ENCODE measurements around the gene MAP4K5.
"Not testable (repeated sequence)": the region's sequence is repeated elsewhere in the genome, so short reads cannot be mapped to it uniquely, and the experiment has no call there.

MAP4K5 gene

DNA sequence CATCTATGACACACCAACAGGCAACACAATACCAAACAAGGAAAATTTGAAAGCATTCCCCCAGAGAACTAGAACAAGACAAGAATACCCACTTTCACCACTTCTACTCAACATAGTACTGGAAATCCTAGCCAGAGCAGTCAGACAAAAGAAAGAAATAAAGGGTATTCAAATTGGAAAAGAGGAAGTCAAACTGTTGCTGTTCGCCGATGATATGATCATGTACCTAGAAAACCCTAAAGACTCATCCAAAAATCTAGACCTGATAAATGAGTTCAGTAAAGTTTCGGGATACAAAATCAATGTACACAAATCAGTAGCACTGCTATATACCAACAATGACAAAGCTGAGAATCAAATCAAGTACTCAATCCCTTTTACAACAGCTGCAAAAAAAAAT is 19.5 kb upstream of the MAP4K5 start:
- H3K27me3 ChIP-seq (ENCODE audit: control insufficient read depth in 1 of 2, insufficient read depth in 2 of 2, low read length in 2 of 2) = no peaks in the 10 kb centered on the region
- H3K9me3 ChIP-seq (ENCODE audit: control insufficient read depth in 1 of 2, low read length in 2 of 2) = no peaks in the 10 kb centered on the region

DNA sequence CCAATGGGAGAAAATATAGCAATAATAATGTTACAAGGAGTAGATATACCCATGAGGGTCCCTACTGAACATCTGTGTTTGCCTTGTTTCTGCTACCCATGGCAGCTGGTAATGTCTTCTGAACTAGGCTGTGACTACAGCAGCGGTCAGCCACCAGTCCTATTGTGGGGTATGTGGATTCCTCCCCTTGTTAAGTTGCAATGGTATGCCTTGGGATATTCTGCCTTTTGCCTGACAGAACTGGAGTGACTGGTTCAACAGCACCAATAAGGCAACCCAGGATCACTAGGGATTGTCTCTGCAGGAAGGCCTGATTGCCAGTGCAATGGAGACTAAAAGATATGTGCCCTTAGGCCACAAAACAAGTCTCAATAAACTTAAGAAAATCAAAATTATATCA is 17.9 kb upstream of the MAP4K5 start:
- H3K27ac ChIP-seq (ENCODE audit: low read depth, low read length) = no peak overlapping the region
- H3K36me3 ChIP-seq (ENCODE audit: control insufficient read depth in 1 of 2, insufficient read depth in 2 of 2, low read length in 2 of 2) = no peaks in the 10 kb centered on the region
- H3K9me3 ChIP-seq (ENCODE audit: control insufficient read depth in 1 of 2, low read length in 2 of 2) = no peaks in the 10 kb centered on the region
- H3K27me3 ChIP-seq (ENCODE audit: control insufficient read depth in 1 of 2, insufficient read depth in 2 of 2, low read length in 2 of 2) = no peaks in the 10 kb centered on the region
- no peak overlapping the region for H3K4me3 ChIP-seq (ENCODE audit: low read depth in 1 of 2, low read length in 2 of 2)
- no peaks in the 10 kb centered on the region for H3K4me1 ChIP-seq (ENCODE audit: control insufficient read depth in 1 of 2, insufficient read depth in 2 of 2, low read length in 2 of 2)
- H3K9ac ChIP-seq (ENCODE audit: low read depth in 1 of 2, low read length in 2 of 2) = no peak overlapping the region

More for the DNA sequence above, 19.5 kb upstream of the MAP4K5 start:
- Histone ChIP-seq H3K4me1 (ENCODE audit: control insufficient read depth in 1 of 2, insufficient read depth in 2 of 2, low read length in 2 of 2) (no peaks in the 10 kb centered on the region), H3K27ac (ENCODE audit: low read depth, low read length) (no peak overlapping the region), H3K36me3 (ENCODE audit: control insufficient read depth in 1 of 2, insufficient read depth in 2 of 2, low read length in 2 of 2) (no peaks in the 10 kb centered on the region), H3K9ac (ENCODE audit: low read depth in 1 of 2, low read length in 2 of 2) (no peak overlapping the region), H3K4me3 (ENCODE audit: low read depth in 1 of 2, low read length in 2 of 2) (no peak overlapping the region)

DNA sequence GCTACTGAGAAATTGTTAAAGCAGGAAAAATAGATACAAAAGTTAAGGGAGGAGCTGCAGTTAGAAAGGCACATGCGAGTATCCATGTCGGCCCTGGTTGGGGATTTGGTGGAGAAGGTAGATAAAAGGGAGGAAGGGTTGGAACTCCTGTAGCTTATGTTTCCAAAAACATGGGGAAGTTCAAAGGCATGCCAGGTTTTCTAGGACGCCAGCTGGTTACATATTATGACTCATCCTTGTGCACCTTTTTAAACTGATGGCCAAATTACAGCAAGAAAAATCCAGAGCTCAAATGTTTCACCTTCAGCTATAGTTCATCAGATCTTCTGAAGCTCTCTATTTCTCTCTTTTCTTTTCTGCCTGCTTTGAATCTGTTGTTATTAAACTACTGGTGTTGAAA is 13.2 kb upstream of the MAP4K5 start:
- Histone ChIP-seq H3K4me3 (ENCODE audit: low read depth in 1 of 2, low read length in 2 of 2) (no peak overlapping the region), H3K36me3 (ENCODE audit: control insufficient read depth in 1 of 2, insufficient read depth in 2 of 2, low read length in 2 of 2) (no peaks in the 10 kb centered on the region), H3K9me3 (ENCODE audit: control insufficient read depth in 1 of 2, low read length in 2 of 2) (no peaks in the 10 kb centered on the region), H3K27me3 (ENCODE audit: control insufficient read depth in 1 of 2, insufficient read depth in 2 of 2, low read length in 2 of 2) (no peaks in the 10 kb centered on the region), H3K4me1 (ENCODE audit: control insufficient read depth in 1 of 2, insufficient read depth in 2 of 2, low read length in 2 of 2) (peaks cover 0 to 8% of the 10 kb centered on the region in 2 donors), H3K27ac (ENCODE audit: low read depth, low read length) (no peak overlapping the region), H3K9ac (ENCODE audit: low read depth in 1 of 2, low read length in 2 of 2) (no peak overlapping the region)

DNA sequence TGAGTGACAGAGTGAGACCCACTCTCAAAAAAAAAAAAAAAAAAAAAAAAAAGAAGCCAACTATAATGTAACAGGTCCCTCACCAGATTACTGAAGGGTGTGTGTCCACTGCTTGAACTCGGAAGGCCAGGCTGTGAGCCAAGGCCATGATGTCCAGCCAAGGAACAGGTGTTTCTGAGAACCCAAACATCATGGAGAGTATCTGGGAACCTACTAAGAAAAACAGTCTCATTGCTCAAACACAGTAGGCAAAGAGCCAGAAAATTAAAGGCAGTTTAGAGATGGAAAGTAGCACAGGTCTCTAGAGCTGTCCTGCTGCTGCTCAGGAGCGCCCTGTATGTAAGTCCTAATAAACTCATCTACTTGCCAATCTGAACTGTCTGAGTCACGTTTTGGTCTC is 12.5 kb upstream of the MAP4K5 start:
- Histone ChIP-seq H3K27ac (ENCODE audit: low read depth, low read length) (no peak overlapping the region), H3K9ac (ENCODE audit: low read depth in 1 of 2, low read length in 2 of 2) (no peak overlapping the region)

DNA sequence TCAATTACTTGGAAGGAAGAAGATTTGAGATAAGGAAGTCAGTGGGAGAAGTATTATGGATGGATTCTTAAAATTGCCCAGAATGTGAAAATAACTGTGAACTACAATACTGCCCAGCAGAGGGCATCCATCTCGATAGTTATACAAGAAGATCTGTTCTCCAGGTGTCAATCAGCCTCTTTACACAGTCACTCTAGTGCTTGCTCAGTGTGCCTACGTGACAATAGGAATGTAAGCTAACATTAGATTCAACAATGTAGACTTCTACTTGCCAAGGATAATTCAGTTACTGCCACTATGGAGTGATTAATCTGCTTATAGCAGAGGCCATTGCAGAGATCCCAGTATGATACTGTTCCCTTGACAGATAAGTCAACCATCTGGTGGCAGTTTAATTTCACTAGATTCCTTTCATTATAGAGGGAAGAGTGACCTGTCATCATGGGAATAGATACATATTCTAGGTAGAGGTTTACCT is 10.6 kb upstream of the MAP4K5 start:
- Histone ChIP-seq H3K4me3 (ENCODE audit: low read depth in 1 of 2, low read length in 2 of 2) (no peak overlapping the region), H3K9me3 (ENCODE audit: control insufficient read depth in 1 of 2, low read length in 2 of 2) (no peaks in the 10 kb centered on the region), H3K4me1 (ENCODE audit: control insufficient read depth in 1 of 2, insufficient read depth in 2 of 2, low read length in 2 of 2) (peaks cover 0 to 8% of the 10 kb centered on the region in 2 donors), H3K9ac (ENCODE audit: low read depth in 1 of 2, low read length in 2 of 2) (no peak overlapping the region), H3K36me3 (ENCODE audit: control insufficient read depth in 1 of 2, insufficient read depth in 2 of 2, low read length in 2 of 2) (no peaks in the 10 kb centered on the region), H3K27ac (ENCODE audit: low read depth, low read length) (no peak overlapping the region), H3K27me3 (ENCODE audit: control insufficient read depth in 1 of 2, insufficient read depth in 2 of 2, low read length in 2 of 2) (no peaks in the 10 kb centered on the region)

More for the DNA sequence above, 12.5 kb upstream of the MAP4K5 start:
- Histone ChIP-seq H3K36me3 (ENCODE audit: control insufficient read depth in 1 of 2, insufficient read depth in 2 of 2, low read length in 2 of 2) (no peaks in the 10 kb centered on the region), H3K9me3 (ENCODE audit: control insufficient read depth in 1 of 2, low read length in 2 of 2) (no peaks in the 10 kb centered on the region), H3K27me3 (ENCODE audit: control insufficient read depth in 1 of 2, insufficient read depth in 2 of 2, low read length in 2 of 2) (no peaks in the 10 kb centered on the region), H3K4me3 (ENCODE audit: low read depth in 1 of 2, low read length in 2 of 2) (no peak overlapping the region), H3K4me1 (ENCODE audit: control insufficient read depth in 1 of 2, insufficient read depth in 2 of 2, low read length in 2 of 2) (peaks cover 0 to 8% of the 10 kb centered on the region in 2 donors)

DNA sequence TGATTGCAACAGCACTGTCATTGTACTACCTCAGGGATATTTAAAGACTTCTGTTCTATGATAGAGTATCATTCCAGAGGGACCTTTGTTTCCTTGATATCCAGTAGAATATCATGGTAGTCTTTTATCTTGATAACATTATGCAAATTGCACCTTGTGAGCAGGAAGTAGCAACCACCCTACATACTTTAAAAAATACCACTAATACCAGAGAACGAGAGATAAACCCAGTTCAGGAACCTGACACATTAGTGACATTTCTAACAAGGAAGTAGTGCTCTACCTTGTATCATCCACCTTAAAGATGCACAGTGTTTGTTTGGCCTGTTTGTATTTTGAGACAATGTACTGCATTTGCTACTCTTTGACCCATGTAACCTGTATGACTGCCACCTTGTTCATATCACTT is 8.8 kb upstream of the MAP4K5 start:
- no peak overlapping the region for H3K9ac ChIP-seq (ENCODE audit: low read depth in 1 of 2, low read length in 2 of 2)
- H3K4me3 ChIP-seq (ENCODE audit: low read depth in 1 of 2, low read length in 2 of 2) = no peak overlapping the region
- no peaks in the 10 kb centered on the region for H3K36me3 ChIP-seq (ENCODE audit: control insufficient read depth in 1 of 2, insufficient read depth in 2 of 2, low read length in 2 of 2)
- no peak overlapping the region for H3K27ac ChIP-seq (ENCODE audit: low read depth, low read length)
- no peaks in the 10 kb centered on the region for H3K27me3 ChIP-seq (ENCODE audit: control insufficient read depth in 1 of 2, insufficient read depth in 2 of 2, low read length in 2 of 2)
- H3K9me3 ChIP-seq (ENCODE audit: control insufficient read depth in 1 of 2, low read length in 2 of 2) = no peaks in the 10 kb centered on the region
- H3K4me1 ChIP-seq (ENCODE audit: control insufficient read depth in 1 of 2, insufficient read depth in 2 of 2, low read length in 2 of 2) = peaks cover 0 to 8% of the 10 kb centered on the region in 2 donors

DNA sequence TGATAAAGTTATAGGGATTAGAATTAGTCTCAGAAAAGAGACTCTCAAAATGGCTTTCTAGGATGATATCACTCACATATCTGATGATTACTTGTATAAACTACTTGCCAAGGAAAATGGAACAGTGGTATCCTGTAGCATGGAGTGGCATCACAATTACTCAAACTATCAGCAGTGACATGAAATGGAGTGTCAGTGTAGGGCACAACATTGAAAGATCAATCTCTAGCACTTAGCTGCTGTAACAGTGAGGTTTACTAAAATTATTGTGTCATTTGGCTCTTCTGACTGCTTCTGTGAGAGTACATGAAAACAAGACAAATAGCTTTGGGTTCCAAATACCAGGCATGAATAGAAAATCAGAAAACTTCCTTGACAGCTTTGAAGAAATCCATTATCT is 6.7 kb upstream of the MAP4K5 start:
- Histone ChIP-seq H3K4me1 (ENCODE audit: control insufficient read depth in 1 of 2, insufficient read depth in 2 of 2, low read length in 2 of 2) (peaks cover 0 to 8% of the 10 kb centered on the region in 2 donors), H3K9ac (ENCODE audit: low read depth in 1 of 2, low read length in 2 of 2) (no peak overlapping the region), H3K4me3 (ENCODE audit: low read depth in 1 of 2, low read length in 2 of 2) (no peak overlapping the region), H3K9me3 (ENCODE audit: control insufficient read depth in 1 of 2, low read length in 2 of 2) (no peaks in the 10 kb centered on the region), H3K36me3 (ENCODE audit: control insufficient read depth in 1 of 2, insufficient read depth in 2 of 2, low read length in 2 of 2) (no peaks in the 10 kb centered on the region), H3K27me3 (ENCODE audit: control insufficient read depth in 1 of 2, insufficient read depth in 2 of 2, low read length in 2 of 2) (no peaks in the 10 kb centered on the region), H3K27ac (ENCODE audit: low read depth, low read length) (no peak overlapping the region)

DNA sequence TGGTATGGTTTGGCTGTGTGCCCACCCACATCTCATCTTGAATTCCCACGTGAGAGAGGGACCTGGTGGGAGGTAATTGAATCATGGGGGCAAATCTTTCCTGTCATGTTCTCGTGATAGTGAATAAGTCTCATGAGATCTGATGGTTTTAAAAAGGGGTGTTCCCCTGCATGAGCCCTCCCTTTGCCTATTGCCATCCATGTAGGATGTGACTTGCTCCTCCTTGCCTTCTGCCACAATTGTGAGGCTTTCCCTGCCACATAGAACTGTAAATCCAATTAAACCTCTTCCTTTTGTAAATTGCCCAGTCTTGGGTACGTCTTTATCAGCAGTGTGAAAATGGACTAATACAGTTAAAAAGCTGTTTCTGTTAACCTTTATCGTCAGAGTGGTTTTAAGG is 5.7 kb upstream of the MAP4K5 start:
- H3K4me3 ChIP-seq (ENCODE audit: low read depth in 1 of 2, low read length in 2 of 2); H3K27me3 ChIP-seq (ENCODE audit: control insufficient read depth in 1 of 2, insufficient read depth in 2 of 2, low read length in 2 of 2); H3K9ac ChIP-seq (ENCODE audit: low read depth in 1 of 2, low read length in 2 of 2); H3K27ac ChIP-seq (ENCODE audit: low read depth, low read length); H3K36me3 ChIP-seq (ENCODE audit: control insufficient read depth in 1 of 2, insufficient read depth in 2 of 2, low read length in 2 of 2); H3K9me3 ChIP-seq (ENCODE audit: control insufficient read depth in 1 of 2, low read length in 2 of 2): not testable (repeated sequence)
- H3K4me1 ChIP-seq (ENCODE audit: control insufficient read depth in 1 of 2, insufficient read depth in 2 of 2, low read length in 2 of 2) = peaks cover 3 to 18% of the 10 kb centered on the region in 2 donors

DNA sequence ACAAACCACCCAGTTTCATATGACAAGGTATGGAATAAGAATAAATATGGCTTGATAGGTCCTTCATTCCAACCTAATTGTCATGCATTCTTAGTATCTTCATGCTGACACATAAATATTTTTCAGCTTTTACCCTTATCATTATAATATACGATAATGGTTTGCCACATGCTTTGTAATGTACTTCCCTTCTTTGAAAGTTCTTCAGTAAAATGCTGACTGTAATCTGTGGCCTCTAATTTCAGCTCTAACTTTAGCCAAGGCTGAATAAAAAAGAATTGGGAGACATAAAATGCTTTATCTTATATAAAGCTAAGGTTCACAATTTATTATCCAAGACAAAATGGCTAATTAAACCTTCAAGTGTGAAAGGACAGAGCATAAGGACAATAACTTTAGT is 2.6 kb upstream of the MAP4K5 start:
- Histone ChIP-seq H3K4me3 (ENCODE audit: low read depth in 1 of 2, low read length in 2 of 2) (no peak overlapping the region), H3K9ac (ENCODE audit: low read depth in 1 of 2, low read length in 2 of 2) (no peak overlapping the region), H3K36me3 (ENCODE audit: control insufficient read depth in 1 of 2, insufficient read depth in 2 of 2, low read length in 2 of 2) (no peaks in the 10 kb centered on the region), H3K27ac (ENCODE audit: low read depth, low read length) (no peak overlapping the region), H3K4me1 (ENCODE audit: control insufficient read depth in 1 of 2, insufficient read depth in 2 of 2, low read length in 2 of 2) (peaks cover 16 to 24% of the 10 kb centered on the region in 2 donors), H3K27me3 (ENCODE audit: control insufficient read depth in 1 of 2, insufficient read depth in 2 of 2, low read length in 2 of 2) (no peaks in the 10 kb centered on the region), H3K9me3 (ENCODE audit: control insufficient read depth in 1 of 2, low read length in 2 of 2) (no peaks in the 10 kb centered on the region)

DNA sequence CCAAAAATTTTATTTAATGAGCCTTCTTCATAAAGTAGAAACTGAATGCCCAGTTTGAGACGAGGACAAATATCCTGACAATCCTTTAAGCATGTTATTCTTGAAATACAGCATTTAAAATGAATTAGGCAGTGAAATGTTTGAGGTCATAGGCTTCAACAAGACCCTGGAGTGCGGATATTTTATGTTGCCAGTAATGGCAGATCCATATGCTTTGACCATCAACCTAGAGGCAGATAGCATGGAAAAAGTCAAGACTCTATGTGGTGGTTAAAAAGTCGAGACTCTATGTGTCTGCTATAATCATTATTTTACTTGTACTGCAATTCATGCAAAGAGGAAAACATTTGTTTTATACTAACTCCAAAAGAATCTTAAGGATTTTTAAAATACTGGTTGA is 2.0 kb upstream of the MAP4K5 start:
- Histone ChIP-seq H3K27ac (ENCODE audit: low read depth, low read length) (no peak overlapping the region), H3K9ac (ENCODE audit: low read depth in 1 of 2, low read length in 2 of 2) (no peak overlapping the region), H3K9me3 (ENCODE audit: control insufficient read depth in 1 of 2, low read length in 2 of 2) (no peaks in the 10 kb centered on the region), H3K27me3 (ENCODE audit: control insufficient read depth in 1 of 2, insufficient read depth in 2 of 2, low read length in 2 of 2) (no peaks in the 10 kb centered on the region), H3K4me1 (ENCODE audit: control insufficient read depth in 1 of 2, insufficient read depth in 2 of 2, low read length in 2 of 2) (peaks cover 22 to 30% of the 10 kb centered on the region in 2 donors), H3K4me3 (ENCODE audit: low read depth in 1 of 2, low read length in 2 of 2) (peak overlapping the region in 1 of 2 donors; percentile 16), H3K36me3 (ENCODE audit: control insufficient read depth in 1 of 2, insufficient read depth in 2 of 2, low read length in 2 of 2) (no peaks in the 10 kb centered on the region)

DNA sequence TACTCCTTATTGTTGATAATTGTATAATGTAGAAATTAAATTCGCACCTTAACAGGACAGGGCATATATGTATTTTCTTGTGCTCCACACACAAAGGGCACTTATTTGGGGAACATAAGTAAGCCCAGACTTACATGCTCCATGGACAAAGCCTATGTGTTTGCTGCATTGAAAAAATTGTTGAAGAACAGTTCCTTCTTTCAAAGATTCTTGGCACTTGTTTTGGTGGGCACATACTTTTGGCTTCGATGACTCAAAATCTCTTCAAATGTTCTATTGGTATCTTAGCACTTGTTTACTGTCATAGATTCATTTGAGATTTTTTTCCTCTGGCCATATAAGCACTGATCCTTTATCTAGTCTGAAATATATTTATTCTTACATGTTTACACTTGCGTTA is 1.4 kb upstream of the MAP4K5 start:
- no peaks in the 10 kb centered on the region for H3K36me3 ChIP-seq (ENCODE audit: control insufficient read depth in 1 of 2, insufficient read depth in 2 of 2, low read length in 2 of 2)
- peaks cover 22 to 34% of the 10 kb centered on the region in 2 donors for H3K4me1 ChIP-seq (ENCODE audit: control insufficient read depth in 1 of 2, insufficient read depth in 2 of 2, low read length in 2 of 2)
- no peak overlapping the region for H3K9ac ChIP-seq (ENCODE audit: low read depth in 1 of 2, low read length in 2 of 2)
- no peaks in the 10 kb centered on the region for H3K9me3 ChIP-seq (ENCODE audit: control insufficient read depth in 1 of 2, low read length in 2 of 2)
- H3K27ac ChIP-seq (ENCODE audit: low read depth, low read length) = no peak overlapping the region
- H3K27me3 ChIP-seq (ENCODE audit: control insufficient read depth in 1 of 2, insufficient read depth in 2 of 2, low read length in 2 of 2) = no peaks in the 10 kb centered on the region
- H3K4me3 ChIP-seq (ENCODE audit: low read depth in 1 of 2, low read length in 2 of 2) = peak overlapping the region in 1 of 2 donors; percentile 16

Measured in duodenal mucosa (tissue), 2 donors.